GM19035 (cell line): Measurements from ENCODE around the gene MAGEB17.
"Not testable (repeated sequence)": the region's sequence is repeated elsewhere in the genome, so short reads cannot be mapped to it uniquely, and the experiment has no call there.

Experiments used
- ATAC-seq: cut with Tn5 transposase; IDR thresholded peaks from one replicate; pipeline ENCODE4 v1.9.1; 2021; ENCODE audit not compliant: unreplicated experiment

The MAGEB17 gene

DNA sequence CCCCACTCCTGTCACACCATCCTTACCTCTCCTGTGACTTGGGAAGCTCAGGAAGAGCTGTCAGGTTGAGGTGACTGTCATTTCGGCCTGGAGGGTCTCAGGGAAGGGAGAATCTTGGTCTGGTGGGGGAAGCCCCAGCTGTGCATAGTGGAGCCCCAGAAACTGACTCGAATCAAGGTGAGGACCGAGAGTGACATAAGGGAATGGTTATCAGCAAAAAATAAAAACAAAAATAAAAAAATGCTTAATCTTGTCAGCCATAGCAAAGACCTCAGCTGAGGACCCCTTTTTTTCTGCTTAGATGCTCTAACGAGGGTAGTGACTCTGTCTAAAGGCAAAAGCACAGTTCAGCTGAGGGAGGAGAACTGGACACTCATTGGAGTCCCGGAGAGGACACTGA is at the start of gene MAGEB17:
MAGEB17 (plus strand) TSS at position 301 of the 400 bp plus-strand sequence. CDS start 2,902 bp downstream, outside the sequence.
- ATAC-seq = no peak

GRCh38 chrX:16119353-16120220 is 47.7 kb upstream of the MAGEB17 start:
- peak; percentile 92 for ATAC-seq

- no peak for ATAC-seq
These were observed 46.9 kb upstream of the MAGEB17 start for GRCh38 chrX:16120431-16120830.

GRCh38 chrX:16123222-16123786 is 44.0 kb upstream of the MAGEB17 start, which contains the start of gene GRPR:
TSS of gene GRPR (plus strand) at chrX:16123565. CDS start at chrX:16123954, 389 bp downstream.
- peak; percentile 58 for ATAC-seq

- no peak for ATAC-seq
These were observed 43.1 kb upstream of the MAGEB17 start for GRCh38 chrX:16124201-16124600.

- ATAC-seq = no peak
These were observed 41.6 kb upstream of the MAGEB17 start for GRCh38 chrX:16125520-16126149.

DNA sequence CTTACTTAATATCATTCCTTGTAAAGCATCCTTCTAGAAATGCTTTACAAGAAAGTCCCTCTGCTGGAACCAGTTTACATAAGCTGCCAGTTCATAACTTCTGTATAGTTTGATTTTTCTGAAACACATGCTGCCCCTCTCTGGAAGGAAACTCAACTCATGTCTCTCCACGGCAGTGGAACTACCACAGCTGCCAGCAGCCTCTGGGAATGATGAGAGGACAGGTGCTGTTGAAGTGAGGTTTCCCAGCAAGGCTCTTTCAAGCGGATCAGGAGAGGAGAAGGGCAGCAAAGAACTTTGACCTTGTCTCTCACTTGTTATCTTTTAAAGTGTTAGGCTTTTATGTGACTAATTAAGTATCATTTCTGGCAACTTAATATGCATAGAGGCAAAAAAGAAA is 36.6 kb upstream of the MAGEB17 start:
- no peak for ATAC-seq

DNA sequence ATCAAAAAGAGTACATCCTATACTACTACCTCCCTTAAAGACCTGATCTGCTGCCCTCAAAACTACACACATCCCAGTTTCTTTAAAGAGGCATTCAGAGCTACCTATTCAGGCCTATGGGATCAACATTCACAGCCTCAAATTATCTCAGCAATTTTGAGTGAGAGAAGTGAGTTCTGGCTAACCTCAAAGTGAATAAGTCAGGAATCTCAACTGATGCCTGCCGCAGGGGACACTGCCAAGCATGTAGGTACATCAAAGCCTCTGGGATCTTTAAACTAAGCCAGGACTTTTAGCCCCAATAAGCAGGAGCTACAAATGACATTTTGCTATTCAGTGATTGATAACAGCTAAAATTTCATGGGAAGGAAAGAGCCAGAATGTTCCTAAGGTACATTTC is 32.3 kb upstream of the MAGEB17 start:
- ATAC-seq = no peak

DNA sequence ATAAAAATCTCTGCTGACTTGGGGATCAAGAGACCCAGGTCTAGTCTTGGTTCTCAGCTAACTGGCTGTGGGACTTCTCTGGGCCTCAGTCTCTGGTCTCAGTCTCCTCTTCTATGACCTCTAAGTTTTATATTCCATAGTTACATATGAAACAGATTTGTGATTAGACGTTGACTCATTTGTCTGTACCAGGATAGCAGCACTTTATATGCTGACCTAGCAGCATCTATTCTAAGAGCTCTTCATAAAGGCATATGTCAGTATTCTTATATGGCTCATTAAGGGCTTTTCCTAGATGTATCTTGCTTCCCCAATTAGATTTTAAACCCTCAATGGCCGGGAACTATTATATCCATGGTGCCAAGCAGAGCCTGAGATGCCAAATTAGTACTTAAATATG is 31.2 kb upstream of the MAGEB17 start:
- no peak for ATAC-seq

DNA sequence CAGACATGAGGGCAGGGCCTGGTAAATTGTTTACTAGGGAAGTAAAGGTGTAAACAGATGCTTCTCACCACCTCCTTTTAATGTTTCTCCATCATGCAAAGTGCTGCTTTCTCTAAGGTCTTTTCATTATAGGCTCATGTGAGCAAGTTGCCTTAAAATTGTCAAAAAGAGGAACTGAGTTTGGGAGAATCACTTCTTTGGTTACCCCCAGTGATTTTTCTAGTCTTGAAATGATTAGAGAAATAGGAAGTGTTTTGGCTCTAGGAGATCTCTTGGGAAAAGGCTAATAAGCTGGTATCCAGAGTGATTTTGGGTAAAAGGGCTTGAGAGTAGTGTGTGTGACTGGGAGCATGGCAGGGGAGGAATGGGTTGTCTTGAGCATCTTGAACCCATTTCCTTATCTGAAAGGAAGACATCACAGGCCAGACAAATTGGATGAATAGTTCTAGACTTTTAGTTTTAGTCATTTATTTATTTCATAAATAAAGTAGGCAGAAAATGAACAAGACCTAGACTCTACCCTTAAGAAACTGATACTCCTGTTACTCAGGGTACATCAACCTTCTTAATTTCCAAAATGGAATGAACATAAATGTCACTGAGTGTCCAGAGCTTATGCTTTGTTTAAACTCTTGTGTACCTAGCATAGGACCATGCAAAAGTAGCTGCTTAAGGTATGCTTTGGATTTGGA is 29.7 kb upstream of the MAGEB17 start:
- ATAC-seq = peak; percentile 71

GRCh38 chrX:16138108-16138427 is 29.2 kb upstream of the MAGEB17 start:
- peak; percentile 47 for ATAC-seq

DNA sequence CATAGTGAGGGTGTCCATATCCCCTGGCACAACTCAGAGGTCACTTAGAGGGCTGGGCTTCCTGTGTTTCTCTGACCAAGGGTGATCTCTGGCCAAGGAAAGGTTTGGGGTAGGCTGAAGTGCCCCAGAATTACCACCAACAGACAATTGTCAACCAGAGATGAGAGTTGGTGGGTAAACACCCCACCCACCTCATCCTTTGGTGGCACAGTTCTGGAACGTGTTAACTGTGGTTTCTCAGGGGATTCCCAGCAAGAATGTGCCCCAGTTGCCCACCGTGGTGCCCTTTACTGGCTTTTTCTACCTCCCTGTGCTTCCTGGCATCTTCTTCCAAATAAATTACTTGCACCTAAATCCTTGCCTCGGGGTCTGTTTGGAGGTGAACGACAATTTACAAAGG is 26.8 kb upstream of the MAGEB17 start:
- no peak for ATAC-seq

- ATAC-seq = no peak
These were observed 26.3 kb upstream of the MAGEB17 start for GRCh38 chrX:16140983-16141382.

- no peak for ATAC-seq
These were observed 25.6 kb upstream of the MAGEB17 start for GRCh38 chrX:16141422-16142245.

DNA sequence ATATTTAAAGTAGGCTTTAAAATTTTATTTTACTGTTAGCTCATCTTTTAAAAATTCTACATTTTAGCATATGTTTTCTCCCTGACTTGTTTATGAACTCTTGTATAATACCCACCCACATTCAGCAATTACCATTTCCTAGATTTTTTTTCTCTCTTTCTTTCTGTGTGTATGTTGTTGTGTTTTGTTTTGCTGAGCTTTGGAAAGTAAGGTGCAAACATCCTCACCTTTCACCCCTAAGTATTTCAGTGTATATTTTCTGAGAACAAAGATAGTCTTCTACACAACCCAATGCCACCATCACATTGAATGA is 25.1 kb upstream of the MAGEB17 start:
- no peak for ATAC-seq

DNA sequence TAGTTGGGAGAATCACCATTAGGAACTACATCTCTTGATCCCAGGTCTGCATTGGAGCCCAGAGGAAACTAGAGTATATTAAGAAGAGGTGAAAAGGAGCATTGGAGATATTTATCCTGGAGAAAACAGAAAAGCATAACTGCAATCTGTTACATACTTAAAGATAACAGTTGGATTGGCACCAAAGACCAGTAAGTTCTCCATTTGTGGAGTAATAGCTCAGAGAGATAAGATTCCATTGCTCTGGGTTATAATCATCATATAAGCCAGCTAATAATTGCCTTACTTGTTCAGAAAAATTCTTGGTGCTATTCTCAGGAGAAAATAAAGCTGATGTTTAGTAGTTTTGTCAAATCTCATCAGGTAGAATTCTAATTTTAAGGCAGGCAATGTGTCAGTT is 23.3 kb upstream of the MAGEB17 start:
- no peak for ATAC-seq

- no peak for ATAC-seq
These were observed 22.9 kb upstream of the MAGEB17 start for GRCh38 chrX:16144420-16144819.

GRCh38 chrX:16145093-16145492 is 22.2 kb upstream of the MAGEB17 start:
- not testable (repeated sequence) for ATAC-seq

- no peak for ATAC-seq
These were observed 21.6 kb upstream of the MAGEB17 start for GRCh38 chrX:16145656-16146055.

DNA sequence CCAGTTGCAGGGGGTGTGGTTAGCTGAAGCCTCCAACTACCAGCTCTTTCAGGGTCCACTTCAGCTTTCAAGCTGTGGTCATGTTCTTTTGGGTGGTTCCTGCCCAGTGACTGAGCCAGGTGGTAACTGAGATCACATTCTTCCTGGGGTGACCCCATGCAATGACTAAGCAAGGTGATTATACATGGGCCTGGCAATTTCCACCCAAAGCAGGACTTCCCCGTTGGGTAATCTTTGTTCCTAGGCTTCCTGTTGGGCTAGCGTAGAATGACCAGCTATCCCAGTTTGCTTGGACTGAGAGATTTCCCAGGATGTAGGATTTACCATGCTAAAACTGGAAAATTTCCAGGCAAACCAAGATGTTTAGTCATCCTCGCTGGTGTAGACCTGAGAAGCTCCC is 18.4 kb upstream of the MAGEB17 start:
- no peak for ATAC-seq

DNA sequence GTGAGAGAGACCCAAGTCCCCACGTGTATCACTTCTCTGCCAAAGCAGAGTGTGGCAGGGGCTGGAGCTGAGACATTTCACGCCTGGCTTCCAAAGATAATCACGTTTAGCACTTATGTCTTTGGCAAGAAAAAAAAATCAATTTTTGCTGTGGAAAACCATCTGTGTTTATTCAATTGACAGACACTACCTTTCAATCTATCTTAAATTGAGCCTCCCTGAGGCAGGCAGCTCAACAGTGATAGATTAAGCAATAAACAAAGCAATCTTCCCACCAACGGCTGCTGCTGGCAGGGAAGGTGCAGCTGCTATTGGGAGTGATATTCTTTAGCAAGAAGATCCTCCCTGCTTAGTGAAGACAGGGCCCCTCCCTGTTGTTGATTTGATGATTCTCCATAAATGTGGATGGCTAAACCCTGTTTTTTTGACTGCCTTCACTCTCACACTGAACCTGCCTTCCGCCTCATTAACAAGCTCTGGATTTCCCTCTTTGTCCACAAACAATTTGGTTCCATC is 11.6 kb upstream of the MAGEB17 start:
- no peak for ATAC-seq
